HG03521 (cell line): ENCODE data around the gene SH3RF1.

Experiments
- ATAC-seq: cut with Tn5 transposase; IDR thresholded peaks from one replicate; pipeline ENCODE4 v1.9.1; 2021; ENCODE audit warnings: mild to moderate bottlenecking, moderate library complexity; ENCODE audit not compliant: unreplicated experiment

Gene SH3RF1

DNA sequence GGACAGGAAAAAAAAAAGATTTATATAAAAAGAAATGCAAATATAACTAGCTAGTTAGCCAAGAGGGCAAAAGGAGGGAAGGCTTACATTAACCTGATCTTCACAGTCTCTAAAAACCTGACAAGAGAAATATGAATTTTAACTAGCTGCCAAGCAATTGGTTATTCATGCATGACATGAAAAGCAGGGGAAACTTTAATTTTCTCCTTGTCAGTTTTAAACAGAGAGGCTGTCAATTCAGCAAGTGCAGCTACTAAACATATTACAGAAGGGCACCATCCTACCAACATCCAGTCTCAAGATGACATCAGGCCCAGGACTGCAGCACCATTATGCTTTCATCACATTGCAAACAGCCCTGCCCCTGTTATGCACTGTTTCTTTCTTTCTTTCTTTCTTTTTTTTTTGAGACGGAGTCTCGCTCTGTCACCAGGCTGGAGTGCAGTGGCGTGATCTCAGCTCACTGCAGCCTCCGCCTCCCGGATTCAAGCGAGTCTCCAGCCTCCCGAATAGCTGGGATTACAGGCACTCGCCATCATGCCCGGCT is 221.8 kb downstream of the SH3RF1 start:
- ATAC-seq, result no peak

DNA sequence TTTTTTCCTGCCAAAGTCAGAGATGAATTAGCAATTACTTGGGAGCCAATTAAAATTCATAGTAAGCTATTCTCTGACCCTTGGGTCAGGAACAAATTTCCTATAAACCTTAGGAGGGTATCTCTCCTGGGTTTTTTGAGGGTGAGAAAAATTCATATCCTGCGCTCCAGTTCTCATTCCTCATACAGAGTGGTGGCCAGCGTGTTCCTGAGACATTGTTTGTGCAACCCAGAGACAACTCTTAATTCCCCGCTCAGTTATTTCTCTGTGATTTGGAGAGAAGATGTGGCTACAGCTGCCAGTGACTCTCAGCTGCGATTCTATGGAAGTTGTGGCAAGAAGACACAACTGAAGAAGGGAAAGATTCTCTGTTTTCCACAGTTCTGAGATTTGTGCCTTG is 222.8 kb downstream of the SH3RF1 start:
- no peak for ATAC-seq

DNA sequence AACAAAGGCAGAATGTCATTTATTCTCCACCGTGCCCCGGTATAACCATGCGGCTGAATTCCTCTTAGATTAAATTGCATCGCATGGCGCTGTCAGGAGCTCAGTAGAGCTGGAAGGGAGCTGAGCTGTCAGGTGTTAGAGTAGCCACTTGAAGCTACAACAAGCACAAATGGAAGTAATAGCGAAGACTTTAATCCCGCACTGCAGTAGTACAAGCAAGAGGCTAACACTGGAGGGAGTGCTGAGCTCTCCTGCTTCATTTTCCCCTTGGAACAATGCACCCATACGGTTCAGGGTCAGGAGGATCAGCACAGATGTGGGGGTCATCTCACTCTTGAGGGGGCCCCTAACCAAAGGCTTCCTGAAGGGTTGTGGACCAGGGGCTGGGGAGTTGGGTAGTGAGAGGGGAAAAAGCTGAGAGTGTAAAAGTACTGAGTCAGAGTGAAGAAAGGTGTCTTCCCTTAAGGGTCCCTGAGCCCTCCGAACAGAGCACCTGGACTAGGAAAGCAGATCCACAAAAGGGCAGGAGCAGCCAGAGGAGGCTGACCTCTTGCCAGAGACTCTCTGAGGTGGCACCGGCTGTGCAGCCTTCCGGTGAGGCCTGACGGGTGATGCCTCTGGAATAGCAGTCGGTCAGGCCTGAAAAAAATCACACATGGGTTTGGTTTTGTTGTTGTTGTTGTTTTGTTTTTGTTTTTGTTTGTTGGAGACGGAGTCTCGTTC is 224.7 kb downstream of the SH3RF1 start:
- ATAC-seq, result no peak

DNA sequence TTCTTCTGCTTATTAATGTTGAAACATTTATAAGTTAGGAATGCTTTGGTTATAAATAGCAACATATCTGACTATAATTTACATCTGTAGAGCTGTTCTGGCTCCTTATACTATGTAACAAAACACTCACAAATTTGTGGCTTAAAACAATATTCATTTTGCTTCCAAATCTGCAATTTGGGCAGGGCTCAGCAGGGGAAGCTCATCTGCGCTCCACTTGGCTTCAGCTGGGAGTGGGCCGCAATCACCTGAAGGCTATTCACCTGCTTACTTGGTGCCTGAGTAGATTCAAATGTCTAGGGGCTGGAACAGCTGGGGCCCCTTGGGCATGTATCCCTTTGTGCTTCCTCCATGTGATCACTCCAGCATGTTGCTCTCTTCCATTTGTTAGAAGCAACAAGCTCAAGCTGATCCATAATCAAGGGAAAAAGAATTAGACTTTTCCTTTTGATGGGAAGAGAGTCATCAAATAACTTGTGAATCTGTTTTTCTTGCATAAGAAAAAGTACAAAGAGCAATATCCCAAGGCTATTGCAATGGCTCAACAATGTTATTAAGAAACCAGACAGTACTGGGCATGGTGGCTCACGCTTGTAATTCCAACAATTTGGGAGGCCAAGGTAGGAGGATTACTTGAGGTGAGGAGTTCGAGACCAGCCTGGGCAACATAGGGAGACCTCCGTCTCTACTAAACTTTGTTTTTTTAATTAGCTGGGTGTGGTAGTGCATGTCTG is 225.9 kb downstream of the SH3RF1 start:
- no peak for ATAC-seq
